GM10847 (cell line): Measurements from ENCODE around the gene RARRES2.

Source experiments
- POLR2A ChIP-seq: IDR thresholded peaks from 2 replicates; pipeline ENCODE4 v1.6.1; 2011; ENCODE audit not compliant: insufficient read length; ENCODE audit errors: extremely low read depth

The RARRES2 gene

GRCh38 chr7:150325110-150325611 lies 16.3 kb downstream of the RARRES2 start:
- no peak for TF ChIP-seq POLR2A

GRCh38 chr7:150324373-150324961 lies 17.0 kb downstream of the RARRES2 start:
- TF ChIP-seq POLR2A: no peak

GRCh38 chr7:150323682-150324372 lies 17.6 kb downstream of the RARRES2 start:
- TF ChIP-seq POLR2A: no peak

- TF ChIP-seq POLR2A: peak; percentile 52
These were observed 18.4 kb downstream of the RARRES2 start, which contains the start of the genes ACTR3C and LRRC61 for GRCh38 chr7:150322833-150323681. Gene ACTR3C, minus strand, starts transcription at chr7:150323545. Its CDS starts 28,249 bp downstream, at chr7:150295296. Gene LRRC61, plus strand, starts transcription at chr7:150323355. Its CDS starts 13,507 bp downstream, at chr7:150336862.

- no peak for TF ChIP-seq POLR2A
These were observed 19.2 kb downstream of the RARRES2 start for GRCh38 chr7:150322114-150322832.

- no peak for TF ChIP-seq POLR2A
These were observed 19.7 kb downstream of the RARRES2 start for GRCh38 chr7:150321788-150322113.

- TF ChIP-seq POLR2A: no peak
These were observed 23.5 kb downstream of the RARRES2 start for GRCh38 chr7:150317748-150318444.

- TF ChIP-seq POLR2A: no peak
These were observed 26.7 kb downstream of the RARRES2 start for GRCh38 chr7:150314639-150315239.

GRCh38 chr7:150313870-150314269 lies 27.6 kb downstream of the RARRES2 start:
- no peak for TF ChIP-seq POLR2A

- no peak for TF ChIP-seq POLR2A
These were observed 28.0 kb downstream of the RARRES2 start for GRCh38 chr7:150313367-150313809.

GRCh38 chr7:150311711-150312110 lies 29.7 kb downstream of the RARRES2 start:
- no peak for TF ChIP-seq POLR2A

- TF ChIP-seq POLR2A: no peak
These were observed 30.3 kb downstream of the RARRES2 start for GRCh38 chr7:150311146-150311545.

- no peak for TF ChIP-seq POLR2A
These were observed 32.9 kb downstream of the RARRES2 start for GRCh38 chr7:150308575-150308974.

- no peak for TF ChIP-seq POLR2A
These were observed 33.5 kb downstream of the RARRES2 start for GRCh38 chr7:150307904-150308303.

GRCh38 chr7:150307129-150307528 lies 34.3 kb downstream of the RARRES2 start:
- no peak for TF ChIP-seq POLR2A
